Left lung (tissue), 10 donors: Measurements from ENCODE around the gene SYNE2. TPM values are rescaled to one million over a fixed set of nuclear protein-coding genes. Genes with fewer than 3 reads are reported as not detected.

Source experiments
- ATAC-seq: fragments of 200-7000 bp; cut with Tn5 transposase; one replicate; pipeline ENCODE4 v1.9.1; 2020; ENCODE audit warnings: moderate library complexity
- DNase-seq, 4 donors: peaks; one replicate each; pipeline ENCODE4 v3.0.0-alpha.2; 2013 to 2020
- H3K27ac ChIP-seq, 2 donors: fragments of 200-600 bp; sonication (generic) in 1 of 2; one replicate each; pipeline versions ENCODE4 v1.5.0 to v1.8.0; 2020 to 2021
- H3K27me3 ChIP-seq, 2 donors: fragments of 200-600 bp; sonication (generic) in 1 of 2; one replicate each; pipeline versions ENCODE4 v1.5.0 to v1.8.0; 2020 to 2021
- H3K36me3 ChIP-seq, 2 donors: fragments of 200-600 bp; sonication (generic) in 1 of 2; one replicate each; pipeline versions ENCODE4 v1.5.0 to v1.8.0; 2020 to 2021
- H3K4me1 ChIP-seq, 2 donors: fragments of 200-600 bp; one replicate each; pipeline ENCODE4 v1.8.0; 2021
- H3K4me3 ChIP-seq, 2 donors: fragments of 200-600 bp; sonication (generic) in 1 of 2; one replicate each; pipeline versions ENCODE4 v1.5.0 to v1.8.0; 2020 to 2021; ENCODE audit warnings: mild to moderate bottlenecking in 1 of 2
- H3K9me3 ChIP-seq, 2 donors: fragments of 200-600 bp; sonication (generic) in 1 of 2; one replicate each; pipeline versions ENCODE4 v1.5.0 to v1.8.0; 2020 to 2021
- CTCF ChIP-seq, 2 donors: fragments of 200-600 bp; sonication (generic) in 1 of 2; IDR thresholded peaks; one replicate each; pipeline versions ENCODE4 v1.5.0 to v1.8.0; 2021; ENCODE audit warnings: antibody characterized with exemption in 2 of 2
- intact Hi-C, 2 donors: fragments of 100-400 bp; cut with DNase I; formaldehyde crosslinking; loops; one replicate each; pipeline versions ENCODE4 v1.11.2 to v1.14.2; 2022
- polyA plus RNA-seq, 6 donors: library from polyadenylated mRNA; unstranded; fragments of 120-200 nt; gene quantifications; one replicate each; pipeline ENCODE4 v1.2.1, GENCODE V29; 2013; ENCODE audit not compliant: insufficient read length in 6 of 6
- total RNA-seq, 2 donors: library from RNA; stranded (reverse); fragmentation: NEBNext Ultra II Directional; extraction: Animal tissue kit (Norgen Biotek cat#: 25700); gene quantifications; one replicate each; pipeline ENCODE4 v1.2.1, GENCODE V29; 2021
- donor health status: DM: no; HTN: yes; CAD: no.
- donor health status: DM: no; HTN: no; CAD: no.

SYNE2 gene
- total and polyA plus RNA-seq, 8 donors: 59.6 to 109 (median 88.5) TPM

- Histone ChIP-seq H3K4me1 (peaks cover 5 to 9% of the 10 kb centered on the region in 2 donors), H3K9me3 (no peaks in the 10 kb centered on the region), H3K27me3 (no peaks in the 10 kb centered on the region), H3K36me3 (no peaks in the 10 kb centered on the region), H3K27ac (no peak overlapping the region), H3K4me3 (no peak overlapping the region)
- TF ChIP-seq CTCF (IDR thresholded peaks at IDR 0.05): no peak
- ATAC-seq (no peak), DNase-seq (no peak)
- intact Hi-C loops: no loop called here
These were observed 349.9 kb downstream of the SYNE2 start for GRCh38 chr14:64202716-64203115.

GRCh38 chr14:64203366-64204006 is 350.7 kb downstream of the SYNE2 start:
- peaks cover 0 to 2% of the 10 kb centered on the region in 2 donors for H3K36me3 ChIP-seq
- no peak for DNase-seq
- TF ChIP-seq CTCF (IDR thresholded peaks at IDR 0.05): no peak
- no peak overlapping the region for H3K4me3 ChIP-seq
- H3K4me1 ChIP-seq: peaks cover 5 to 9% of the 10 kb centered on the region in 2 donors
- no peaks in the 10 kb centered on the region for H3K9me3 ChIP-seq
- peak; percentile 10 for ATAC-seq
- H3K27ac ChIP-seq: no peak overlapping the region
- intact Hi-C loops: no loop called here
- H3K27me3 ChIP-seq: no peaks in the 10 kb centered on the region

- intact Hi-C loops: no loop called here
- Histone ChIP-seq H3K4me3 (no peak overlapping the region), H3K9me3 (no peaks in the 10 kb centered on the region), H3K27ac (no peak overlapping the region), H3K4me1 (peaks cover 12 to 14% of the 10 kb centered on the region in 2 donors), H3K27me3 (no peaks in the 10 kb centered on the region), H3K36me3 (peaks cover 0 to 50% of the 10 kb centered on the region in 2 donors)
- DNase-seq (no peak), ATAC-seq (no peak)
- TF ChIP-seq CTCF (IDR thresholded peaks at IDR 0.05): no peak
These were observed 355.5 kb downstream of the SYNE2 start for GRCh38 chr14:64208261-64208660.

GRCh38 chr14:64208981-64209380 is 356.2 kb downstream of the SYNE2 start:
- Histone ChIP-seq H3K36me3 (peaks cover 0 to 55% of the 10 kb centered on the region in 2 donors), H3K9me3 (no peaks in the 10 kb centered on the region), H3K4me1 (peaks cover 12 to 14% of the 10 kb centered on the region in 2 donors), H3K27ac (peak overlapping the region; percentile 18 to 71), H3K27me3 (no peaks in the 10 kb centered on the region), H3K4me3 (no peak overlapping the region)
- no peak for TF ChIP-seq CTCF (IDR thresholded peaks at IDR 0.05)
- intact Hi-C loops: no loop called here
- DNase-seq (no peak), ATAC-seq (peak; percentile 44)

- peak in 3 of 4 donors; percentile 78 to 87 (median 82) for DNase-seq
- no peak for TF ChIP-seq CTCF (IDR thresholded peaks at IDR 0.05)
- Histone ChIP-seq H3K9me3 (no peaks in the 10 kb centered on the region), H3K4me3 (no peak overlapping the region), H3K36me3 (peaks cover 0 to 61% of the 10 kb centered on the region in 2 donors), H3K4me1 (peaks cover 12 to 14% of the 10 kb centered on the region in 2 donors), H3K27me3 (no peaks in the 10 kb centered on the region), H3K27ac (peak overlapping the region; percentile 18 to 71)
- peak; percentile 80 for ATAC-seq
- intact Hi-C loops: no loop called here
These were observed 356.8 kb downstream of the SYNE2 start for GRCh38 chr14:64209444-64210131.
